Osteocyte (in vitro differentiated cells): Measurements from ENCODE around the gene MAPK11. TPM values are rescaled to one million over a fixed set of nuclear protein-coding genes. Genes with fewer than 3 reads are reported as not detected.
A peak's percentile ranks its signal among the peaks of the same experiment; 100 is the strongest.

Experiments
- DNase-seq: peaks from one replicate; pipeline ENCODE4 v3.0.0; 2021; ENCODE audit warnings: mixed read lengths; ENCODE audit not compliant: unreplicated experiment; ENCODE audit errors: extremely low spot score
- H3K27ac Mint-ChIP-seq: one replicate; pipeline ENCODE4 v1.8.0; 2021; ENCODE audit warnings: mild to moderate bottlenecking, mixed read lengths; ENCODE audit not compliant: unreplicated experiment
- H3K27me3 Mint-ChIP-seq: one replicate; pipeline ENCODE4 v1.8.0; 2021; ENCODE audit warnings: mixed read lengths; ENCODE audit not compliant: unreplicated experiment
- H3K36me3 Mint-ChIP-seq: one replicate; pipeline ENCODE4 v1.8.0; 2021; ENCODE audit warnings: mixed read lengths; ENCODE audit not compliant: unreplicated experiment
- H3K4me1 Mint-ChIP-seq: one replicate; pipeline ENCODE4 v1.8.0; 2021; ENCODE audit warnings: mixed read lengths; ENCODE audit not compliant: unreplicated experiment
- H3K4me3 Mint-ChIP-seq: one replicate; pipeline ENCODE4 v1.8.0; 2021; ENCODE audit warnings: mild to moderate bottlenecking, moderate library complexity, mixed read lengths; ENCODE audit not compliant: unreplicated experiment
- H3K9me3 Mint-ChIP-seq: one replicate; pipeline ENCODE4 v1.8.0; 2021; ENCODE audit warnings: mixed read lengths; ENCODE audit not compliant: unreplicated experiment
- total RNA-seq: library from RNA; stranded (reverse); gene quantifications from 2 replicates; pipeline ENCODE4 v1.2.1, GENCODE V29; 2021
- TF ChIP-seq, protein P1 (sequence below): fragments of 200-600 bp; sonication (generic); IDR thresholded peaks from 2 replicates; pipeline ENCODE4 v1.5.0; 2021; ENCODE audit warnings: antibody characterized with exemption, mild to moderate bottlenecking, moderate library complexity

Gene MAPK11
- total RNA-seq, 1 donor from 2014 or later, result 6.4 TPM

DNA sequence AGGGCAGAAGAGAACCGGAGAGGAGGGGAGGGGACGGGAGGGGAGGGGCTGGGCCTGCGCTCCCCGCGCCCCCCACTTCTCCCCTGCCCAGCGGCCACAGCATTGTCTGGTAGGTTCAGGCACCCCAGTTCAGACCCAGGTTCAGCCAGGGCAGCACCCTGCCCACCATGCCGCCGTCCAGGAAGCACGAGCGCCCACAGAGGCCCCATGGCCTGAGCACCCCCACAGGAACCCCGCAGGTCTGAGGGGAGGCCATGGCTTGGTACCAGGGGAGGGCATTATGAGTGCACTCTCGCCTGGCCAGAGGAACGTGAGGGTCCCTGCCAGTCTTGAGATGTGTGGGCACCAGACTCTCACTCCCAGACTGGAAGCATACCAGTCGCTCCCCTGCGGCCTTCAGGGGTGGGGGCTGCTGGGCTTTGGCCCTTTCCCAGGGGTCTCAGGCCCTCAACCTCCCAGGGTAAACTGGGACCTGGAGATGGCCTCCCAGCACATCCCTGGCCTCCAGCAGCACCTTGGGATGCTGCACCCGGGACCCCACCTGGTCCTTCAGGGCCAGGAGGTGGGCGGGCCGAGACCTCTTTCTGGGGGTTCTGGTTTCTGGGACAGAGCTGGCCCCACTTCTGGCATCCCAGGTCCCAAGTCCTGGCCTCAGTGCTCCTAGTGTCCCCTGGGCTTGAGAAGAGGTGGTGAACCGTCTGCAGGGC, 37.9 kb upstream of the MAPK11 start:
- TF ChIP-seq, protein P1, sequence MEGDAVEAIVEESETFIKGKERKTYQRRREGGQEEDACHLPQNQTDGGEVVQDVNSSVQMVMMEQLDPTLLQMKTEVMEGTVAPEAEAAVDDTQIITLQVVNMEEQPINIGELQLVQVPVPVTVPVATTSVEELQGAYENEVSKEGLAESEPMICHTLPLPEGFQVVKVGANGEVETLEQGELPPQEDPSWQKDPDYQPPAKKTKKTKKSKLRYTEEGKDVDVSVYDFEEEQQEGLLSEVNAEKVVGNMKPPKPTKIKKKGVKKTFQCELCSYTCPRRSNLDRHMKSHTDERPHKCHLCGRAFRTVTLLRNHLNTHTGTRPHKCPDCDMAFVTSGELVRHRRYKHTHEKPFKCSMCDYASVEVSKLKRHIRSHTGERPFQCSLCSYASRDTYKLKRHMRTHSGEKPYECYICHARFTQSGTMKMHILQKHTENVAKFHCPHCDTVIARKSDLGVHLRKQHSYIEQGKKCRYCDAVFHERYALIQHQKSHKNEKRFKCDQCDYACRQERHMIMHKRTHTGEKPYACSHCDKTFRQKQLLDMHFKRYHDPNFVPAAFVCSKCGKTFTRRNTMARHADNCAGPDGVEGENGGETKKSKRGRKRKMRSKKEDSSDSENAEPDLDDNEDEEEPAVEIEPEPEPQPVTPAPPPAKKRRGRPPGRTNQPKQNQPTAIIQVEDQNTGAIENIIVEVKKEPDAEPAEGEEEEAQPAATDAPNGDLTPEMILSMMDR, result no peak
- DNase-seq, result no peak
- Mint-ChIP-seq H3K4me3 (peak overlapping the region; percentile 38), H3K27me3 (no peaks in the 10 kb centered on the region), H3K9me3 (no peaks in the 10 kb centered on the region), H3K4me1 (peaks cover 46% of the 10 kb centered on the region), H3K27ac (peak overlapping the region; percentile 90), H3K36me3 (no peaks in the 10 kb centered on the region)

DNA sequence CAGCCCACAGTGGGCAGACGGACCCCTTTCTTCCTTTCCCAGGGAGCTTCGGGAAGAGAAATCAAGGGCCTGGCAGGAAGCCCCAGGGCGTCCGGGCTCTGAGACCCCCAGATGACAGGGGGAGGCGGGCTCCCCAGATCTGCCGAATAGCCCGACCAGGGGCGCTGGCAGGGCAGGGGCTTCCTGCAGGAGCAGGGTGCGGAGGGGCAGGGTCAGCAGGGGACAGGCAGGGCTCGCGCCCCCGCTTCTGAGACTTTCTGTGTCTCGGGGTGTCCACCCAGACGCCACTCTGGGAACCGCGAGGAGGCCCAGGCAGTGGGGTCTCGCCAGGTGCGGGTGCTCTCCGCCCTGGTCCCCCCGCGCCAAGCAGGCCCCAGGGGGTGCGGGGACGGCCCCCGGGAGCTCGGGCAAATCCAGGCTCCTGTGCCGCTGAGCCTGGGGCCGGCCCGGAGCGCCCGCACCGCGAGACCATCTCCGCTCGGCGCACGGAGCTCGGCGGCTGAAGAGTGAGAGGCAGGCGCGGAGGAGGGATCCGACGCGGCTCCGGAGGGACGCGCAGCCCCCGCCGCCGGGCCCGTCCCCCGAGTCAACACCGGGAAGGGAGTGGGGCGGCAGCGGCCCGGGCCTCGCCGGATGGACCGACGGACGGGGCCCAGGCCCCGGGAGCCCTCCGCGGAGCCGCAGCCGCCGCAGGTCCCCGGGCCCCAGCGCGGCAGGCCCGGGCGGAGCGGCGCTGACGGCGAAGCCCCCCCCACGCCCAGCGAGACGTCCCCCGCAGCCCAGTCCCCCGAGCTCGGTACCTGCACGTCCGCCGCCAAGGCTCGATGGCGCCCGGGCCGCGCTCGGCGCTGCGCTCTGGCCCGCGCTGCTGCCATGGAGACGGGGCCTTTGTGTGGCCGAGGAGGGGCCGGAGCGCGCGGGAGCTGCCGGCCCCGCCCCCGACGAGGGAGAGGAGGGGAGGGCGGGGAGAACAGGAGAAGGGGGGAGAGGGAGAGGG, 36.9 kb upstream of the MAPK11 start, which contains the start of gene PLXNB2:
TSS of gene PLXNB2 (minus strand) at position 894 of the 997 bp plus-strand sequence. CDS start 17,062 bp downstream, outside the sequence.
- Mint-ChIP-seq H3K9me3 (no peaks in the 10 kb centered on the region), H3K36me3 (no peaks in the 10 kb centered on the region), H3K27me3 (no peaks in the 10 kb centered on the region), H3K4me1 (peaks cover 56% of the 10 kb centered on the region), H3K27ac (peak within 1 kb of the TSS; percentile 96), H3K4me3 (peak within 1 kb of the TSS; percentile 93)
- no peak for DNase-seq
- TF ChIP-seq, protein P1, result no peak

DNA sequence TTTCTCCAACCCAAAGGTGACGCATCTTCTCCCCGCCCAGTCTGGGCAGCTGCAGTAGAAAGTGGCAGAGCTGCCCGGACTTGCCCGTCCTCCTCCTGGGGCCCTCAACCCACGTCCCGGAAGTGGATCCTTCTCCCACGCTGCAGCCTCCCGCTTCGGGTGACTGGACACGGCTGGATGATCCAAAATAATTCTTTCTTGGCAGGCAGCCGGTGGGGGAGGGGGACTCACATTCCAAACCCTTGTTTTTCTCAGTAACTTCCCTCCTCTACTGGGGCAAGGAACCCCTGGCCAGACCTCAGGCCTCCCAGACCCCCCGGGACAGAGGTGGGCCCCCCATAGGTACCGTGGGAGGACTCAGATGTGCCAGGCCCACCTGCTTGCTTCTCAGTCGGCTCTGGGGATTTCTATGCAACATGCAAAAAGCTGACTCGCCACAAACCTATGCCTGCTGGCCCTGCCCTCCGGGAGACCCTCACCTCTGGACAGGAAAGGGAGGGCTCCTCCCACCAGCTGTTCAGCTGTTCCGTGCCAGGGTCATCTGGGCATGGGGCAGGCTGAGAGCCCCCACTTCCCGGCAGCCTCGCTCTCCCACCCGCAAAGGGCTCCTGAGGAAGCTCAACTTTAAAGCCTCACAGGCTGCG, 35.9 kb upstream of the MAPK11 start:
- H3K9me3 Mint-ChIP-seq, result no peaks in the 10 kb centered on the region
- TF ChIP-seq, protein P1, result no peak
- H3K27me3 Mint-ChIP-seq, result no peaks in the 10 kb centered on the region
- DNase-seq, result peak; percentile 95
- H3K36me3 Mint-ChIP-seq, result peaks cover 2% of the 10 kb centered on the region
- H3K27ac Mint-ChIP-seq, result peak overlapping the region; percentile 96
- H3K4me1 Mint-ChIP-seq, result peaks cover 66% of the 10 kb centered on the region
- H3K4me3 Mint-ChIP-seq, result peak overlapping the region; percentile 93

DNA sequence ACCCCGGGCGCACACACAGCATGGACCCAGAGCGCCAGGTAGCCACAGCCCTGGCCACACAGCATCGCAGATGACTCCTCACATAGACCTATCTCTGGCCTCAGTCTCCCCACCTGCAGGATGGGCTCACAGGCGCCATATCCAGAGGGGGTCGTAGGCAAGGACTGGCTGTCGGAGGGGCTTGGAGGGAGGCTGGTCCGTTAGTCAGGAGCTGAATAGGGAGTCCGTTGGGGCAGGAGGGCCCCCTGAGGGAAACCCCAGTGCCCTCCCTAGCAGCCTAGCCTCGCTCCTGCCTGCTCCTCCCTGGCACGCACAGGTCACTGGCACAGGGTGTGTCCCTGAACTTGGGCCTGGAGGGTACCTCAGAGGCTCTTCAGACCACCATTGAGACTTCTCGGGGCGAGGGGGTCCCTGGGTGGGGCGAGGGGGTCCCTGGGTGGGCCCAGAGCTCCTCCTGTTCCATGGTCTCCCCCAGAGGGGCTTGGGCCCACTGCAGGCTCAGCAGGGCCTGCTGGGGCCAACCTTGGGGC, 35.3 kb upstream of the MAPK11 start:
- Mint-ChIP-seq H3K27ac (peak overlapping the region; percentile 96), H3K36me3 (peaks cover 4% of the 10 kb centered on the region), H3K9me3 (no peaks in the 10 kb centered on the region), H3K27me3 (no peaks in the 10 kb centered on the region), H3K4me3 (peak overlapping the region; percentile 93), H3K4me1 (peaks cover 68% of the 10 kb centered on the region)
- DNase-seq, result no peak
- TF ChIP-seq, protein P1, result no peak
